Transverse colon (tissue), 4 donors: ENCODE data around the gene ACP2. TPM values are rescaled to one million over a fixed set of nuclear protein-coding genes. Genes with fewer than 3 reads are reported as not detected.

Experiments used
- DNase-seq: peaks from one replicate; pipeline ENCODE4 v3.0.0-alpha.2; 2019
- H3K27ac ChIP-seq, 4 donors: fragments of 200-600 bp; sonication (generic); 2 replicates each; pipeline ENCODE4 v1.5.1; 2016 to 2018; ENCODE audit warnings: inconsistent platforms in 4 of 4
- H3K27me3 ChIP-seq: fragments of 200-600 bp; sonication (generic); 2 replicates; pipeline ENCODE4 v1.5.1; 2017; ENCODE audit warnings: inconsistent platforms
- H3K36me3 ChIP-seq, 4 donors: fragments of 200-600 bp; sonication (generic); 2 replicates each; pipeline ENCODE4 v1.5.1; 2017 to 2019; ENCODE audit warnings: inconsistent platforms in 4 of 4
- H3K4me1 ChIP-seq, 4 donors: fragments of 200-600 bp; sonication (generic); 2 replicates each; pipeline ENCODE4 v1.5.1; 2017 to 2020; ENCODE audit warnings: inconsistent platforms in 4 of 4
- H3K4me3 ChIP-seq, 4 donors: fragments of 200-600 bp; sonication (generic); 1 replicate in 1 of 4; 2 replicates in 3 of 4; pipeline versions ENCODE4 v1.5.1 to v1.6.1; 2017 to 2019; ENCODE audit warnings: inconsistent platforms in 4 of 4
- H3K9me3 ChIP-seq, 2 donors: fragments of 200-600 bp; sonication (generic); 2 replicates each; pipeline ENCODE4 v1.5.1; 2017 to 2019; ENCODE audit warnings: inconsistent platforms in 2 of 2
- EP300 ChIP-seq: sonication (generic); formaldehyde crosslinking; IDR thresholded peaks from one replicate; pipeline ENCODE4 v1.6.1; 2017; ENCODE audit warnings: antibody characterized with exemption, low read depth
- POLR2A ChIP-seq: fragments of 450-650 bp; IDR thresholded peaks from one replicate; pipeline ENCODE4 v1.6.1; 2016; ENCODE audit warnings: antibody characterized with exemption, mild to moderate bottlenecking, moderate library complexity
- POLR2AphosphoS5 ChIP-seq, 3 donors: sonication (generic); formaldehyde crosslinking; IDR thresholded peaks; one replicate each; pipeline ENCODE4 v1.6.1; 2016; ENCODE audit warnings: antibody characterized with exemption in 3 of 3
- WGBS, 2 donors: methylation state at CpG; one replicate each; pipeline ENCODE4 v1.1.5; 2018; ENCODE audit warnings: low coverage in 1 of 2; 5-methylcytosine and 5-hydroxymethylcytosine counted together
- in situ Hi-C, 4 donors: fragments of 200-750 bp; cut with MboI; loops; one replicate each; pipeline versions ENCODE4 v1.15.0 to v1.15.1; 2017; ENCODE audit warnings: low sequenced_read_pairs in 3 of 4, low pct_ligation_motif_present in 1 of 4, low pct_unique_long_range_greater_than_20kb in 1 of 4
- intact Hi-C: fragments of 100-400 bp; cut with DNase I; formaldehyde crosslinking; loops from one replicate; pipeline ENCODE4 v1.15.1; 2023; ENCODE audit warnings: low total_unique reads
- total RNA-seq, 4 donors: library from RNA; depleted of rRNA; stranded (reverse); fragments of >200 nt; gene quantifications; one replicate each; pipeline ENCODE4 v1.1.0, GENCODE V29; 2016
- TF ChIP-seq, protein P1 (sequence below), 5 experiments: fragments of 200-600 bp in 3 of 5; fragments of 450-650 bp in 2 of 5; sonication (generic) in 3 of 5; IDR thresholded peaks; 1 replicate in 2 of 5; 2 replicates in 3 of 5; pipeline ENCODE4 v1.5.1; 2016 to 2017; ENCODE audit warnings: antibody characterized with exemption in 5 of 5, inconsistent platforms in 3 of 5, mild to moderate bottlenecking in 2 of 5, moderate library complexity in 1 of 5

Gene ACP2
- total RNA-seq, 4 donors from 2014 or later, result 66.3 to 120 (median 88.9) TPM

- Histone ChIP-seq H3K27ac (no peak overlapping the region), H3K36me3 (peaks cover 0 to 46% (median 19%) of the 10 kb centered on the region in 4 donors)
- in situ Hi-C loops, result no loop called here
These were observed 6.7 kb downstream of the ACP2 start for GRCh38 chr11:47241841-47242301.

GRCh38 chr11:47239852-47240251 lies 8.8 kb downstream of the ACP2 start:
- DNase-seq, result no peak
- TF ChIP-seq, protein P1, sequence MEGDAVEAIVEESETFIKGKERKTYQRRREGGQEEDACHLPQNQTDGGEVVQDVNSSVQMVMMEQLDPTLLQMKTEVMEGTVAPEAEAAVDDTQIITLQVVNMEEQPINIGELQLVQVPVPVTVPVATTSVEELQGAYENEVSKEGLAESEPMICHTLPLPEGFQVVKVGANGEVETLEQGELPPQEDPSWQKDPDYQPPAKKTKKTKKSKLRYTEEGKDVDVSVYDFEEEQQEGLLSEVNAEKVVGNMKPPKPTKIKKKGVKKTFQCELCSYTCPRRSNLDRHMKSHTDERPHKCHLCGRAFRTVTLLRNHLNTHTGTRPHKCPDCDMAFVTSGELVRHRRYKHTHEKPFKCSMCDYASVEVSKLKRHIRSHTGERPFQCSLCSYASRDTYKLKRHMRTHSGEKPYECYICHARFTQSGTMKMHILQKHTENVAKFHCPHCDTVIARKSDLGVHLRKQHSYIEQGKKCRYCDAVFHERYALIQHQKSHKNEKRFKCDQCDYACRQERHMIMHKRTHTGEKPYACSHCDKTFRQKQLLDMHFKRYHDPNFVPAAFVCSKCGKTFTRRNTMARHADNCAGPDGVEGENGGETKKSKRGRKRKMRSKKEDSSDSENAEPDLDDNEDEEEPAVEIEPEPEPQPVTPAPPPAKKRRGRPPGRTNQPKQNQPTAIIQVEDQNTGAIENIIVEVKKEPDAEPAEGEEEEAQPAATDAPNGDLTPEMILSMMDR (IDR thresholded peaks at IDR 0.05), result no peak
- TF ChIP-seq EP300 (no peak), POLR2AphosphoS5 (IDR thresholded peaks at IDR 0.05) (no peak), POLR2A (no peak)
- Histone ChIP-seq H3K4me1 (no peaks in the 10 kb centered on the region), H3K4me3 (no peak overlapping the region), H3K9me3 (no peaks in the 10 kb centered on the region), H3K27ac (no peak overlapping the region), H3K36me3 (peaks cover 0 to 42% (median 16%) of the 10 kb centered on the region in 4 donors), H3K27me3 (no peaks in the 10 kb centered on the region)
- 89% methylated on average over 10 of the region's 10 CpGs; no CpG with 5 or more reads in 1 of the 2 donors for WGBS, 2 donors
- in situ Hi-C loops (no loop called here), intact Hi-C loops (loop anchor here (10.0 kb wide), 1 partner anchor 65 kb away; the partner anchor contains the start of gene ARFGAP2)

More at GRCh38 chr11:47241841-47242301, 6.7 kb downstream of the ACP2 start:
- Histone ChIP-seq H3K9me3 (no peaks in the 10 kb centered on the region), H3K4me3 (no peak overlapping the region), H3K27me3 (no peaks in the 10 kb centered on the region), H3K4me1 (peaks cover 0 to 1% (median under 1%) of the 10 kb centered on the region in 4 donors)
- TF ChIP-seq POLR2A (no peak), EP300 (no peak)
- TF ChIP-seq, protein P1 (IDR thresholded peaks at IDR 0.05), result no peak
- DNase-seq, result no peak
- intact Hi-C loops, result no loop called here
- 86 to 93% methylated on average over 1 to 3 of the region's 3 CpGs for WGBS, 2 donors

DNA sequence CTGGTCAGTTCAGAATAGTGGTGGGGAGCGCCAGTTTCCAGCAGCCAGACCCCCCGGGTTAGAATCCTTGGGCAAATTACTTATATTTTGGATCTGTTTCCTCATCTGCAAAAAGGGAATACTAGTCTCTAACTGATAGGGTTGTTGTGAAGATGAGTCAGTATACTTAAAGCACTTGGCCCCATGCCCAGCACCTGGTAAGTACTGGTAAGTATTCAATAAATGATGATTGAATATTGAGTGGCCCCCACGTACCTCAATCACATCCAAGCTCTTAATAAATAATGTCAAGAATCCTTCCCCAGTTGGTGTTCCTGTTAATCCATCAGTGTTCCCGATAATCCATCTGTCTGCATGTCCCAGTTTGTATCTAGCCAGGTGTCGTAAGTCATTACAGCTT lies 12.1 kb downstream of the ACP2 start:
- intact Hi-C loops, result loop anchor here (10.0 kb wide), 1 partner anchor 62 kb away; the partner anchor contains the start of gene ARFGAP2
- H3K9me3 ChIP-seq, result no peaks in the 10 kb centered on the region
- no peaks in the 10 kb centered on the region for H3K27me3 ChIP-seq
- WGBS, 2 donors, result 82 to 90% methylated on average over 2 to 5 of the region's 5 CpGs
- H3K27ac ChIP-seq, result no peak overlapping the region
- H3K36me3 ChIP-seq, result peaks cover 0 to 16% (median 6%) of the 10 kb centered on the region in 4 donors
- peaks cover 0 to 7% (median 3%) of the 10 kb centered on the region in 4 donors for H3K4me1 ChIP-seq
- in situ Hi-C loops, result no loop called here
- DNase-seq, result no peak
- H3K4me3 ChIP-seq, result no peak overlapping the region
- TF ChIP-seq EP300 (no peak), POLR2AphosphoS5 (IDR thresholded peaks at IDR 0.05) (no peak), POLR2A (no peak)
- TF ChIP-seq, protein P1 (IDR thresholded peaks at IDR 0.05), result no peak

GRCh38 chr11:47235163-47235562 lies 13.5 kb downstream of the ACP2 start:
- H3K27ac ChIP-seq, result peak overlapping the region in 2 of 4 donors; percentile 29 to 38
- TF ChIP-seq, protein P1 (IDR thresholded peaks at IDR 0.05), result no peak
- no peak for TF ChIP-seq EP300
- TF ChIP-seq POLR2AphosphoS5 (IDR thresholded peaks at IDR 0.05), result no peak
- TF ChIP-seq POLR2A, result no peak
- 89% methylated on average over 12 of the region's 12 CpGs; no CpG with 5 or more reads in 1 of the 2 donors for WGBS, 2 donors
- H3K9me3 ChIP-seq, result no peaks in the 10 kb centered on the region
- DNase-seq, result no peak
- no peaks in the 10 kb centered on the region for H3K27me3 ChIP-seq
- no peak overlapping the region for H3K4me3 ChIP-seq
- peaks cover 0 to 7% (median 2%) of the 10 kb centered on the region in 4 donors for H3K36me3 ChIP-seq
- H3K4me1 ChIP-seq, result peaks cover 0 to 7% (median 3%) of the 10 kb centered on the region in 4 donors
- in situ Hi-C loops, result no loop called here
- intact Hi-C loops, result loop anchor here (10.0 kb wide), 1 partner anchor 60 kb away; the partner anchor contains the start of gene ARFGAP2
